Measurements from ENCODE around the gene SYN1. TPM values are rescaled to one million over a fixed set of nuclear protein-coding genes. Genes with fewer than 3 reads are reported as not detected.

SYN1 gene
- polyA plus RNA-seq, 1 of the 3 experiments (the other 2 are of a cell fraction): 0.08 TPM

DNA sequence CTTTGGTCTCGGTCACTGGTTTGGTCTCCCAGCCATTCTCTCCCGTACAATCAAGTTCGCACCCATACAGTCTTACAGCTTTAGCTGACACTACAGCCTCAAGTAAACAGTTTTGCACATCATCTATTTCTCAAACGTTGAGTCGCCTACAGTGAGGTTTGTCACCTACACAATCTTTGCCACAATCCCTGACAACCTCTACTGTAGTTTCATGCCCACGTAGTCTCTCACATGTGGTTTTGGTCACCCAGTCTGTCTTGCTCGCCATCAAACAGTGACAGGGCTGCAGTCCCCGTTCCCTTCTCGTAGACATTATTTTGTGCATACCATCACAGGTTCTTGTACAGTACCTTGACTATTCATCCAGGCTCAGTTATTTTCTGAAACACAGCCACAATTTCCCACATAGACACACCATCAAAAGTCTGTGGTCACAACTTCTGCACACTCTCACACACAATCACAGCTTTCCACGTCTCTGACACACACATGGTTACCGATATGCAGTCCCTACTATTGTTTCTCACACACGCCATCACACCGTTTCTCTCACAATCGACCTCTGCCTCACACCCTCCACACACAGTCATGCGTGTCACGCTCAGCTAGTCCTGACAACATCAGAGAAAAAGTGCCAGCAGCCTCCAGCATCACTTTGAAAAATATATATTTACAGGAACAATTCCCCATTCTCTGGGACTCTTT is 15.4 kb upstream of the SYN1 start:
- CTCF ChIA-PET: interaction anchor here (0.8 kb wide), 1 partner anchor 10 kb away, joined by 3 read pairs; no protein-coding TSS in a partner anchor
- H3K4me1 ChIP-seq (ENCODE audit: control insufficient read depth in 1 of 2, insufficient read depth in 2 of 2, low read depth in 1 of 2, low read length in 1 of 2): no peaks in the 10 kb centered on the region
- no peak for DNase-seq

More for the DNA sequence above, 15.4 kb upstream of the SYN1 start:
- TF ChIP-seq, protein P1, sequence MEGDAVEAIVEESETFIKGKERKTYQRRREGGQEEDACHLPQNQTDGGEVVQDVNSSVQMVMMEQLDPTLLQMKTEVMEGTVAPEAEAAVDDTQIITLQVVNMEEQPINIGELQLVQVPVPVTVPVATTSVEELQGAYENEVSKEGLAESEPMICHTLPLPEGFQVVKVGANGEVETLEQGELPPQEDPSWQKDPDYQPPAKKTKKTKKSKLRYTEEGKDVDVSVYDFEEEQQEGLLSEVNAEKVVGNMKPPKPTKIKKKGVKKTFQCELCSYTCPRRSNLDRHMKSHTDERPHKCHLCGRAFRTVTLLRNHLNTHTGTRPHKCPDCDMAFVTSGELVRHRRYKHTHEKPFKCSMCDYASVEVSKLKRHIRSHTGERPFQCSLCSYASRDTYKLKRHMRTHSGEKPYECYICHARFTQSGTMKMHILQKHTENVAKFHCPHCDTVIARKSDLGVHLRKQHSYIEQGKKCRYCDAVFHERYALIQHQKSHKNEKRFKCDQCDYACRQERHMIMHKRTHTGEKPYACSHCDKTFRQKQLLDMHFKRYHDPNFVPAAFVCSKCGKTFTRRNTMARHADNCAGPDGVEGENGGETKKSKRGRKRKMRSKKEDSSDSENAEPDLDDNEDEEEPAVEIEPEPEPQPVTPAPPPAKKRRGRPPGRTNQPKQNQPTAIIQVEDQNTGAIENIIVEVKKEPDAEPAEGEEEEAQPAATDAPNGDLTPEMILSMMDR (IDR thresholded peaks at IDR 0.05): no peak
- TF ChIP-seq JUND (IDR thresholded peaks at IDR 0.05) (no peak), MEF2A (IDR thresholded peaks at IDR 0.05; ENCODE audit: borderline replicate concordance, low read depth) (no peak), FOXJ3 (CRISPR knock-in tag; IDR thresholded peaks at IDR 0.05) (no peak), RXRA (IDR thresholded peaks at IDR 0.05; ENCODE audit: borderline replicate concordance, low read depth) (no peak), TAF1 (IDR thresholded peaks at IDR 0.05; ENCODE audit: borderline replicate concordance, low read depth, low read length) (no peak), TCF12 (IDR thresholded peaks at IDR 0.05) (no peak), ZBTB33 (IDR thresholded peaks at IDR 0.05; ENCODE audit: borderline replicate concordance, low read depth) (no peak), NFIC (IDR thresholded peaks at IDR 0.05; ENCODE audit: borderline replicate concordance) (no peak), GABPA (IDR thresholded peaks at IDR 0.05; ENCODE audit: low read depth) (no peak), RAD21 (IDR thresholded peaks at IDR 0.05; ENCODE audit: low read length) (no peak), FOXM1 (IDR thresholded peaks at IDR 0.05; ENCODE audit: low read depth) (no peak), CHD2 (IDR thresholded peaks at IDR 0.05; ENCODE audit: low read length, partially characterized antibody) (no peak), GATA2 (CRISPR knock-in tag; IDR thresholded peaks at IDR 0.05) (no peak), EZH2phosphoT487 (IDR thresholded peaks at IDR 0.05; ENCODE audit: borderline replicate concordance, low read depth) (no peak), EP300 (IDR thresholded peaks at IDR 0.05; ENCODE audit: borderline replicate concordance in 1 of 2, low read depth in 1 of 2, low read length in 1 of 2) (no peak)
- TF ChIP-seq, protein P2, sequence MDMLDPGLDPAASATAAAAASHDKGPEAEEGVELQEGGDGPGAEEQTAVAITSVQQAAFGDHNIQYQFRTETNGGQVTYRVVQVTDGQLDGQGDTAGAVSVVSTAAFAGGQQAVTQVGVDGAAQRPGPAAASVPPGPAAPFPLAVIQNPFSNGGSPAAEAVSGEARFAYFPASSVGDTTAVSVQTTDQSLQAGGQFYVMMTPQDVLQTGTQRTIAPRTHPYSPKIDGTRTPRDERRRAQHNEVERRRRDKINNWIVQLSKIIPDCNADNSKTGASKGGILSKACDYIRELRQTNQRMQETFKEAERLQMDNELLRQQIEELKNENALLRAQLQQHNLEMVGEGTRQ (IDR thresholded peaks at IDR 0.05; ENCODE audit: borderline replicate concordance, low read depth, low read length): no peak
- TF ChIP-seq, protein P3, sequence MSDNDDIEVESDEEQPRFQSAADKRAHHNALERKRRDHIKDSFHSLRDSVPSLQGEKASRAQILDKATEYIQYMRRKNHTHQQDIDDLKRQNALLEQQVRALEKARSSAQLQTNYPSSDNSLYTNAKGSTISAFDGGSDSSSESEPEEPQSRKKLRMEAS (IDR thresholded peaks at IDR 0.05; ENCODE audit: low read depth): no peak
- no peak overlapping the region for H3K4me3 ChIP-seq (ENCODE audit: low read depth in 2 of 2, low read length in 1 of 2)
- no peaks in the 10 kb centered on the region for H3F3A ChIP-seq (replicated peaks; ENCODE audit: insufficient read depth)
- POLR2A ChIA-PET: no interaction called here
- no peaks in the 10 kb centered on the region for H3K9me2 ChIP-seq
- H4K20me1 ChIP-seq (ENCODE audit: insufficient read depth): no peaks in the 10 kb centered on the region
- H3K4me2 ChIP-seq: no peak overlapping the region
- H3K9ac ChIP-seq: no peak overlapping the region
- H2AFZ ChIP-seq (ENCODE audit: low read depth): no peak overlapping the region
- no peak overlapping the region for H3K27ac ChIP-seq (ENCODE audit: low read depth in 2 of 2, low read length in 1 of 2)
- no peaks in the 10 kb centered on the region for H3K9me3 ChIP-seq
- H3K79me2 ChIP-seq (ENCODE audit: insufficient read depth): no peaks in the 10 kb centered on the region
- 58% methylated on average over 16 of the region's 16 CpGs for WGBS (ENCODE audit: low lambda C conversion rate)
- H3K36me3 ChIP-seq (replicated peaks in 1 of 2; ENCODE audit: control insufficient read depth in 1 of 2, insufficient read depth in 2 of 2, low read length in 1 of 2): peaks cover 5 to 17% of the 10 kb centered on the region in 2 experiments
- H3K27me3 ChIP-seq (ENCODE audit: insufficient read depth): no peaks in the 10 kb centered on the region; the same call in 1 of the 2 replicates
